Measurements from ENCODE around the gene RASSF9.

Gene RASSF9

GRCh38 chr12:85821206-85821605 lies 15.0 kb downstream of the RASSF9 start:
- no peak for DNase-seq (ENCODE audit: low spot score)

DNA sequence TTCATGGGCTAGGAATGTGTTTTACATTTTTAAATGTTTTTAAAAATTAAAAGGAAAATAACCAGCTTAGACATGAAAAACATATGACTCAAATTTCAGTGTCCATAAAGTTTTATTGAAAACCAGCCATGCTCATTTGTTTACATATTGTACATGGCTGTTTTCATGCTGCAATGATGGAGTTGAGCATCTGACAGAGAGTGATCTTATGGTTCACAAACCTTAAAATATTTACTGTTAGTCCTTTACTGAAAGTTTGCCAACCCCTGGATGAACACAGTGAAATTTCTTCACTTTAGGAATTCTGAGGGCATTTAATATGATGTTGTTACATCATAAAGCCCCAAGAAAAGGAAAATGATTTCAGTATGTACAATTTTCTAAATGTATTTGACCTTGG lies 16.1 kb downstream of the RASSF9 start:
- no peak for DNase-seq (ENCODE audit: low spot score)

- no peak for DNase-seq (ENCODE audit: low spot score)
These were observed 21.5 kb downstream of the RASSF9 start for GRCh38 chr12:85814741-85815140.

DNA sequence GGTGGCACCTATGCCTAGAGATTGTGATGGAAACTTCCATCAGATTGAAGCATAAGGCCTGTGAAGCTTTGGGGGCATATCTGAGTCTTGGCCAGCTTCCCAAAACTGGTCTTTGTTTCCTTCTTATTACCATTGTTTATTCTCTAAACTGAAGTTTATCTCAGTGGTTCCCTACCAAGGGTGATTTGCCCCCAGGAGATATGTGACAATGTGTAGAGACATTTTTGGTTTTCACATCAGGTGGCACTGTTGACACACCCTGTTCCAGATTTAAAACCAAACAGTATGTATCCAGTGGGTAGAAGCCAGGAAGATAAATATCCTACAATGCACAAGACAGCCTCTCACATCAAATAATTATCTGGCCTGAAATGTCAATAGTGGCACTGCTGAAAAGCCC lies 22.1 kb downstream of the RASSF9 start:
- DNase-seq (ENCODE audit: low spot score) = no peak

DNA sequence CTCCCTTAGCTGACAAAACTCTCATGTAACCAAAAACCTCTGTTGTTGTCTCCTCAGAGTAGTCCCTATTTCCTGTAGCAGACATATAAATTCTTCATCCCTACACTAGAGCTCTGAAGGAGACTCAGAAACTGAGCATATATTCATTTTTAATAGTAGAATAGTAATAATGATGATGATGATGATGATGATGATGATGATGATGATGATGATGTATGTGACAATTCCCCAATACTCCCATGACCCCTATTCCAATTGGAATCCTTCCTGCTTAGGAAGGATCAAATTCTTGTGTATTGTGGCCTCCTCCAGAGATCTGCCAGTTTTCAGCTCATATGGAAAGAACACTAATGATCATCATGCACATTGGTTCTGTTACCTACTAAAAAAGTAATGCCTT lies 26.7 kb downstream of the RASSF9 start:
- DNase-seq (ENCODE audit: low spot score) = no peak

DNA sequence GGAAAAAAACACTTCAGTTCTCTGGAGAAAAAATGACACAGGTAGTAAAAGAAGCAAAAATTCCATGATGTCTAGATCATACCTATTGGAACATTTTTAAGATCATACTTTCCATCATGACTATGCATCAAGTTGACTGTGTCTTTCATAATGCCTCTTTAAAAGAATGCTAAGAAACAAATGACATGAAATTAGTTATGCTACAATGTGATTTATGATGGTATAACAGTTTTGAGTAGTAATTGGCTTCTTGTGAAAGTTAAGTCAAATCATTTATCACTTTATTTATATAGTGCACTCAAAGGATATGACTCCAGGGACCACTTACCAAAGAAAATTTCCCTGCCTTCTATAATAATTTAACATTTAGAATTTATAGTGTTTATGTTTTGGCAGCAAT lies 28.5 kb downstream of the RASSF9 start:
- DNase-seq (ENCODE audit: low spot score) = no peak

DNA sequence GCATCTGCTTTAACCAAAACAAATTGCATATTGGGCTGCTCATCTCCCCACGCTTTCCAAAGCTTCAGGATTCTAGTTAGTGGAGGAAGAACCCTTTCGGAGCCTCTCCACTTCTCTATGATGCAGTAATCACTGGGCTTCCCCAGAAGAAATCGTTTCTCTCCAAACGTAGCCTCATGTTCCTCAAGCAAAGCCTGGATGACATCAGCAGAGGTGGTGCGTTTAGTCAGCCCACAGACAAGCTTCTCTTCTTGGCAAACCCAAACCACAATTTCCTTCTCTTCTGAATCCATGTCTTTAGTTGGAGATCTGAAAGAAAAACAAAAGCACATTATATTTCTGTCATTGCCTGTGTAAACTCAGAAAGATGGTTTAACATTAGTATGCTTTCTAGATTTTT lies 30.6 kb downstream of the RASSF9 start:
- DNase-seq (ENCODE audit: low spot score) = peak; percentile 64

- peak; percentile 42 for DNase-seq (ENCODE audit: low spot score)
These were observed 31.5 kb downstream of the RASSF9 start for GRCh38 chr12:85804663-85805062.

DNA sequence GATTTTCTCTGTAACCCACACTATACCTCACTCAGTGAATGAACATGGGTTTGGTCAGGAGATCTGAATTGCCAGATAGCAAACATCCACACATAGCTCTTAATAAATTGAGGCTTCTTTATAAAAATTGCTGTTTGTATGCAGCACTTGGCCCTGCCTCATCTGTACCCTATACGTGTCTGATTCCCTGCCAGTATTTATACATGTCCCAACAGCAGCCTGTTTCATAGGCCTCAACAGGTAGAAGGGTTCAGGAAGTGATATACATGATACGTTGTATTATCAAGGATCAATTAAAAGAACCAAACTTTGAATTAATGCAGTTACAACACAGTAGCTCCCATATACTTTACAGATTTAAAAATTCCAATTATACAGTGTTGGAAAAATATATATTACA lies 32.3 kb downstream of the RASSF9 start:
- no peak for DNase-seq (ENCODE audit: low spot score)

DNA sequence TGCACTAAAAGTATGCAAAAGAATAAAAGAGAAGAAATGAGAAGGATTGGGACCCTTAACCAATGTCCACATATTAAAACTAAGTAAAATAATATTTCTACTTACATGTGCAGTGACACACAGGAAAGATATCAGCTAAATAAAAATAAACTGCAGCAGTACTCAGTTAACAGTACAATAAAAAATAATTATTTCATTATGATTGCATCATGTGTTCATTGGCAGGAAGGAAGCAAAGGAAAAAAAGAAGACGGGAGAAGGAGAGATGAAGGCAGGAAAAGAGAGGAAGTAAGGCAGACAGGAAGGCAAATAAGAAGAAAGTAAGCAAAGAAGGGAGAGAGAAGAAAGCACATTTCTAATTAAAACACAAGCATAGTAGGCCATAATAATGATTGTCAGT lies 33.0 kb downstream of the RASSF9 start:
- no peak for DNase-seq (ENCODE audit: low spot score)

DNA sequence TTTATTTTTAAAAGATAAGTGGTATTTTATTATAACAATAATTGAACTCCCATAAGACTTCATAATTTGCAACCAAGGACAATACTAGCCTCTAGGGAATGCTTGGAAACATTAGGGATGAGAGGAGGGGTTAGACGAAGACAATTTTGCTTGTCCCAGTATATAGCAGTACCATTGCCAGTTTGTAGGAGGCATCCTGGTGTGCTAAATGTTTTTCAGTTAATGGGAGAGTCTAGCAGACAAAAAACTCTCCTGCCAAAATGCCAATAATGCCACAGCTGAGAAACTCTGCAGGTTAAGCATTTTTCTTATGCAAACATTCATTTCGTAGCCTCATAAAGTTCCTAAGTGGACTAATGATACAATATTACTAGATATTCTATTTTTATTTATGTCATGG lies 38.1 kb downstream of the RASSF9 start:
- no peak for DNase-seq (ENCODE audit: low spot score)

GRCh38 chr12:85796001-85796400 lies 40.2 kb downstream of the RASSF9 start:
- DNase-seq (ENCODE audit: low spot score) = no peak

DNA sequence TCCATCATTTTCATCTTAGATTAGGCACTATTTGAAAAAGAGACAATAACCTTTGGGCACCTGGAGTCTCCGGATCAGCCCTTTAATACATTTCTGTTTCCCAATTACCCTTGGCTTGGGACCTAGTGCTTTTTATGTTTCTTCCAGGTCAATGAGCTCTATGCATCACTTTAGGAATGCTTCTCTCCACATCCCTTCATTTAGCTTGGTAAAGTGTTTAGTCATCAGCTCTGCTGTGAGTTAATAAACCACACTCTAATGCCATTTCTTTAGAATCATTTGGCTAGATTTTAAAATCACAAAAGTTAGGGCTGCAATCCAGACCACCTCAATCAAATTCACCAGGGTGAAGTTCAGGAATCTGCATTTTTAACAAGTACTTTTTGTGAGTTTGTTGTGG lies 41.7 kb downstream of the RASSF9 start:
- DNase-seq (ENCODE audit: low spot score) = peak; percentile 14

DNA sequence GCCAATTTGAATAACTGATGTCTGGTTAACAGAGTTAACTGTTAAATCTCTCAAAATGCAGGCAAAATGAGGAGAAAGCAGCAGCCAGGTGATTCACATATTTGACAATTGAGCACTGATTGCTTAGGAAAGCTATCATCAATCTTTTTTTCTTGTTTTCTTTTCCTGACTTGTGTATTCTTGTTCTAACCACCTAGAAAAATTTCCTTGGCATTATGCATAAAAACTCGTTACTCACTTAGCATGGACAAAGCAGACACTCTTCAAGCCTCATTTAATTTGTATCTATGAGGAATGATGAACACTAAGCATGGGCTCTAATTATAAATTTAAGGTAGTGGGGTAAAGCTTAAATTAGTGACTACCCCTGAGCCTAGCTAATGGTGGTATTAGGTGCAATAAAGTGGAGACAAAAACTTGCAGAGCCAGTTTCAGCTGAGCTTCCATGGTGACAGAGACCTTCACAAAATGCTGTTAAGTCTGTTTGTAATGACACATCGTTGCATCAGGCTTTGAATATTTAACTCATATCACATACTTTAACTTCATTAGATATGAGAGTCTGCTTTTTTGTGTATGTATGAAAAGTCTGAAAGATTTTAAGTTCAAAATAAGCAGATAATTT lies 52.0 kb downstream of the RASSF9 start:
- no peak for DNase-seq (ENCODE audit: low spot score)

- no peak for DNase-seq (ENCODE audit: low spot score)
These were observed 53.5 kb downstream of the RASSF9 start for GRCh38 chr12:85782711-85783110.

- DNase-seq (ENCODE audit: low spot score) = no peak
These were observed 54.4 kb downstream of the RASSF9 start for GRCh38 chr12:85781766-85782165.

GRCh38 chr12:85779768-85780167 lies 56.4 kb downstream of the RASSF9 start:
- DNase-seq (ENCODE audit: low spot score) = no peak

- no peak for DNase-seq (ENCODE audit: low spot score)
These were observed 61.1 kb downstream of the RASSF9 start for GRCh38 chr12:85775091-85775490.

DNA sequence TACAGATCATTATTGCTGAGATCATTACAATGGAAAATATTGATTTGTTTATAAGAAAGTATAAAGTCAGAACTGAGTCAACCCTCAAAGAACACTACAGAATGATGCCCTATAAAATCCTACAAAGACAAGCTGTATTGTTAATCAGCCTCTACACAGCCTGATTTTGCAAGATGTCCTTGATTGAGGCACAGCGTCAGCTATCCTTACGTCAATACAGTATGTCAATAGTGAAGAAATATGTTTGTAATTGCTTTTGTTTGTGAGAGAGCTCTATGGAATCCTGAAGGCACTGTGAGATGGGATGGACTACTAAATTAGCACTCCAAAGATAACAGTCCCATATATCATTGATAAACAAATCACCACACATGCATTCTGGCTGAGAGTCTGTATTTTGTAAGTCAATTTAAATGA lies 70.7 kb downstream of the RASSF9 start:
- no peak for DNase-seq (ENCODE audit: low spot score)

GRCh38 chr12:85759623-85760022 lies 76.6 kb downstream of the RASSF9 start:
- DNase-seq (ENCODE audit: low spot score) = no peak

- DNase-seq (ENCODE audit: low spot score) = no peak
These were observed 77.1 kb downstream of the RASSF9 start for GRCh38 chr12:85759091-85759490.

- no peak for DNase-seq (ENCODE audit: low spot score)
These were observed 80.4 kb downstream of the RASSF9 start for GRCh38 chr12:85755760-85756159.

Measured in AG20443 (cell line).